Adrenal gland (tissue), 5 donors: Measurements from ENCODE around the gene TUBB3.

Experiments used
- POLR2A ChIP-seq, 2 donors: fragments of 450-650 bp; IDR thresholded peaks; one replicate each; pipeline ENCODE4 v1.6.1; 2017; ENCODE audit warnings: antibody characterized with exemption in 2 of 2, mild to moderate bottlenecking in 2 of 2, moderate library complexity in 1 of 2
- TF ChIP-seq, protein P1 (sequence below), 6 experiments: fragments of 450-650 bp in 4 of 6; fragments of 200-600 bp in 2 of 6; sonication (generic) in 1 of 6; IDR thresholded peaks; 1 replicate in 5 of 6; 2 replicates in 1 of 6; pipeline versions ENCODE4 v1.5.1 to v1.8.0; 2016 to 2021; ENCODE audit warnings: antibody characterized with exemption in 6 of 6, mild to moderate bottlenecking in 2 of 6, moderate library complexity in 1 of 6
- donor health status: DM: no; HTN: no; CAD: no.

DNA sequence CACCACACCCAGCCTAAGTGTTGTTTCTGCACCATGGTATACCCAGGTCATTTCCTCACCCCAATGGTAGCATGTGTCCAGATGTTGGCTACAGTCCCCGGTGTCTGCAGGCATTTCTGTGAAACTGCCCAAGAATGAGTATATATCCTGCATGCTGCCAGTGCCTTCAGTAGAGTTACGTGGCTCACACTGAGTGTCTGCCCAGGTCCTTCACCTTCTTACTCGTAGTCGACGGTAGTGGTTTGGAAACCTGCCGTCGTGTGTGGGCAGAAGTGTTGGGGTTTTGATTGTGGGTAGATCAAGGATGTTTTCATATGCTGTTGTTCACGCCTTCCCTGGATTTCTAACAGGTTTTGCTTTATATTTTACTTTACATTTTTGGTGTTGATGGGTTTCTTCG, 32.9 kb upstream of the TUBB3 start:
- TF ChIP-seq, protein P1, sequence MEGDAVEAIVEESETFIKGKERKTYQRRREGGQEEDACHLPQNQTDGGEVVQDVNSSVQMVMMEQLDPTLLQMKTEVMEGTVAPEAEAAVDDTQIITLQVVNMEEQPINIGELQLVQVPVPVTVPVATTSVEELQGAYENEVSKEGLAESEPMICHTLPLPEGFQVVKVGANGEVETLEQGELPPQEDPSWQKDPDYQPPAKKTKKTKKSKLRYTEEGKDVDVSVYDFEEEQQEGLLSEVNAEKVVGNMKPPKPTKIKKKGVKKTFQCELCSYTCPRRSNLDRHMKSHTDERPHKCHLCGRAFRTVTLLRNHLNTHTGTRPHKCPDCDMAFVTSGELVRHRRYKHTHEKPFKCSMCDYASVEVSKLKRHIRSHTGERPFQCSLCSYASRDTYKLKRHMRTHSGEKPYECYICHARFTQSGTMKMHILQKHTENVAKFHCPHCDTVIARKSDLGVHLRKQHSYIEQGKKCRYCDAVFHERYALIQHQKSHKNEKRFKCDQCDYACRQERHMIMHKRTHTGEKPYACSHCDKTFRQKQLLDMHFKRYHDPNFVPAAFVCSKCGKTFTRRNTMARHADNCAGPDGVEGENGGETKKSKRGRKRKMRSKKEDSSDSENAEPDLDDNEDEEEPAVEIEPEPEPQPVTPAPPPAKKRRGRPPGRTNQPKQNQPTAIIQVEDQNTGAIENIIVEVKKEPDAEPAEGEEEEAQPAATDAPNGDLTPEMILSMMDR (IDR thresholded peaks at IDR 0.05), result no peak
- TF ChIP-seq POLR2A (IDR thresholded peaks at IDR 0.05), result no peak
